Osteocyte (in vitro differentiated cells): Measurements from ENCODE around the gene FGF23. TPM values are rescaled to one million over a fixed set of nuclear protein-coding genes. Genes with fewer than 3 reads are reported as not detected.

ENCODE experiments used
- DNase-seq: peaks from one replicate; pipeline ENCODE4 v3.0.0; 2021; ENCODE audit warnings: mixed read lengths; ENCODE audit not compliant: unreplicated experiment; ENCODE audit errors: extremely low spot score
- H3K27ac Mint-ChIP-seq: one replicate; pipeline ENCODE4 v1.8.0; 2021; ENCODE audit warnings: mild to moderate bottlenecking, mixed read lengths; ENCODE audit not compliant: unreplicated experiment
- H3K27me3 Mint-ChIP-seq: one replicate; pipeline ENCODE4 v1.8.0; 2021; ENCODE audit warnings: mixed read lengths; ENCODE audit not compliant: unreplicated experiment
- H3K36me3 Mint-ChIP-seq: one replicate; pipeline ENCODE4 v1.8.0; 2021; ENCODE audit warnings: mixed read lengths; ENCODE audit not compliant: unreplicated experiment
- H3K4me1 Mint-ChIP-seq: one replicate; pipeline ENCODE4 v1.8.0; 2021; ENCODE audit warnings: mixed read lengths; ENCODE audit not compliant: unreplicated experiment
- H3K4me3 Mint-ChIP-seq: one replicate; pipeline ENCODE4 v1.8.0; 2021; ENCODE audit warnings: mild to moderate bottlenecking, moderate library complexity, mixed read lengths; ENCODE audit not compliant: unreplicated experiment
- H3K9me3 Mint-ChIP-seq: one replicate; pipeline ENCODE4 v1.8.0; 2021; ENCODE audit warnings: mixed read lengths; ENCODE audit not compliant: unreplicated experiment
- total RNA-seq: library from RNA; stranded (reverse); gene quantifications from 2 replicates; pipeline ENCODE4 v1.2.1, GENCODE V29; 2021
- TF ChIP-seq, protein P1 (sequence below): fragments of 200-600 bp; sonication (generic); IDR thresholded peaks from 2 replicates; pipeline ENCODE4 v1.5.0; 2021; ENCODE audit warnings: antibody characterized with exemption, mild to moderate bottlenecking, moderate library complexity

FGF23 gene
- total RNA-seq, 1 donor from 2014 or later = not detected

DNA sequence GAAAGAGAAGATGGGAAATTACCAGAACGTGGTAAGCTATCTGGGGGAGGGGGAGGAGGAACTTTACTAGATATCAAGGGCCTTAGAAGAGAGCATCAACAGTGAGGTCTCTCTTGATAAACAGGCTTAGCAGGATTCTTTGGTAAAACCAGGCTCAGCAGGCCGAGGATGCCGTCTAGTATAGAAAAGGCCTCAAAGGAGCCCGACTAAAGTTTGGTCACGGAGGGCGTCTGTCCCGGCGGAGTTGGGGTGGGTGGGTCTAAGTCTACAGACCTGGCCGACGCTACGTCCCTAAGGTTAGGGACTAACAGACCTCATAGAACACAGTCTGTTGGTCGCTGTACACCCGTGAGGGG, 59.0 kb downstream of the FGF23 start:
- Mint-ChIP-seq H3K4me3 (peak overlapping the region; percentile 92), H3K9me3 (no peaks in the 10 kb centered on the region), H3K27ac (peak overlapping the region; percentile 92), H3K36me3 (peaks cover 3% of the 10 kb centered on the region), H3K4me1 (peaks cover 24% of the 10 kb centered on the region), H3K27me3 (peaks cover 3% of the 10 kb centered on the region)
- DNase-seq = no peak
- TF ChIP-seq, protein P1, sequence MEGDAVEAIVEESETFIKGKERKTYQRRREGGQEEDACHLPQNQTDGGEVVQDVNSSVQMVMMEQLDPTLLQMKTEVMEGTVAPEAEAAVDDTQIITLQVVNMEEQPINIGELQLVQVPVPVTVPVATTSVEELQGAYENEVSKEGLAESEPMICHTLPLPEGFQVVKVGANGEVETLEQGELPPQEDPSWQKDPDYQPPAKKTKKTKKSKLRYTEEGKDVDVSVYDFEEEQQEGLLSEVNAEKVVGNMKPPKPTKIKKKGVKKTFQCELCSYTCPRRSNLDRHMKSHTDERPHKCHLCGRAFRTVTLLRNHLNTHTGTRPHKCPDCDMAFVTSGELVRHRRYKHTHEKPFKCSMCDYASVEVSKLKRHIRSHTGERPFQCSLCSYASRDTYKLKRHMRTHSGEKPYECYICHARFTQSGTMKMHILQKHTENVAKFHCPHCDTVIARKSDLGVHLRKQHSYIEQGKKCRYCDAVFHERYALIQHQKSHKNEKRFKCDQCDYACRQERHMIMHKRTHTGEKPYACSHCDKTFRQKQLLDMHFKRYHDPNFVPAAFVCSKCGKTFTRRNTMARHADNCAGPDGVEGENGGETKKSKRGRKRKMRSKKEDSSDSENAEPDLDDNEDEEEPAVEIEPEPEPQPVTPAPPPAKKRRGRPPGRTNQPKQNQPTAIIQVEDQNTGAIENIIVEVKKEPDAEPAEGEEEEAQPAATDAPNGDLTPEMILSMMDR = no peak

Other genes starting within 250 kb of the FGF23 start
- gene CCND2, start 106.0 kb downstream of the FGF23 start, total RNA-seq = 9.8 and 12.6 TPM in 2 replicates
- 16.6 and 19.9 TPM in 2 replicates for gene TIGAR, start 58.5 kb downstream of the FGF23 start, total RNA-seq
- gene FGF6, start 66.1 kb upstream of the FGF23 start, total RNA-seq = not detected in 2 replicates
- 4.4 and 6.7 TPM in 2 replicates for gene RAD51AP1, start 159.2 kb upstream of the FGF23 start, total RNA-seq
- gene DYRK4, start 182.5 kb upstream of the FGF23 start, total RNA-seq = 34.4 and 35.0 TPM in 2 replicates